Measurements from ENCODE around the gene C1QTNF2. TPM values are rescaled to one million over a fixed set of nuclear protein-coding genes. Genes with fewer than 3 reads are reported as not detected.

C1QTNF2 gene
- total RNA-seq, 1 donor = 0.43 TPM

- DNase-seq (ENCODE audit: low read depth) = no peak
- no peak for TF ChIP-seq CTCF (IDR thresholded peaks at IDR 0.05; ENCODE audit: insufficient read depth, low read depth, low read length)
- no peak overlapping the region for H3K4me3 ChIP-seq (ENCODE audit: low read depth, low read length)
Measured at GRCh38 chr5:160384681-160385080, 14.3 kb upstream of the C1QTNF2 start.

GRCh38 chr5:160382346-160382745, 11.9 kb upstream of the C1QTNF2 start:
- TF ChIP-seq CTCF (IDR thresholded peaks at IDR 0.05; ENCODE audit: insufficient read depth, low read depth, low read length) = no peak
- DNase-seq (ENCODE audit: low read depth) = no peak

GRCh38 chr5:160380041-160380440, 9.6 kb upstream of the C1QTNF2 start:
- no peak for DNase-seq (ENCODE audit: low read depth)
- no peak overlapping the region for H3K4me3 ChIP-seq (ENCODE audit: low read depth, low read length)
- no peak for TF ChIP-seq CTCF (IDR thresholded peaks at IDR 0.05; ENCODE audit: insufficient read depth, low read depth, low read length)

More at GRCh38 chr5:160382346-160382745, 11.9 kb upstream of the C1QTNF2 start:
- no peak overlapping the region for H3K4me3 ChIP-seq (ENCODE audit: low read depth, low read length)

- DNase-seq (ENCODE audit: low read depth) = no peak
- TF ChIP-seq CTCF (IDR thresholded peaks at IDR 0.05; ENCODE audit: insufficient read depth, low read depth, low read length) = no peak
- H3K4me3 ChIP-seq (ENCODE audit: low read depth, low read length) = no peak overlapping the region
Measured at GRCh38 chr5:160379511-160379910, 9.1 kb upstream of the C1QTNF2 start.

- TF ChIP-seq CTCF (IDR thresholded peaks at IDR 0.05; ENCODE audit: insufficient read depth, low read depth, low read length) = no peak
- H3K4me3 ChIP-seq (ENCODE audit: low read depth, low read length) = no peak overlapping the region
- no peak for DNase-seq (ENCODE audit: low read depth)
Measured at GRCh38 chr5:160378330-160378729, 7.9 kb upstream of the C1QTNF2 start.

- TF ChIP-seq CTCF (IDR thresholded peaks at IDR 0.05; ENCODE audit: insufficient read depth, low read depth, low read length) = no peak
- no peak overlapping the region for H3K4me3 ChIP-seq (ENCODE audit: low read depth, low read length)
- no peak for DNase-seq (ENCODE audit: low read depth)
Measured at GRCh38 chr5:160377651-160378050, 7.2 kb upstream of the C1QTNF2 start.

- no peak for TF ChIP-seq CTCF (IDR thresholded peaks at IDR 0.05; ENCODE audit: insufficient read depth, low read depth, low read length)
- H3K4me3 ChIP-seq (ENCODE audit: low read depth, low read length) = no peak overlapping the region
- no peak for DNase-seq (ENCODE audit: low read depth)
Measured at GRCh38 chr5:160376416-160376815, 6.0 kb upstream of the C1QTNF2 start.
